H9 (cell line): ENCODE results near the gene KLK10. TPM values are rescaled to one million over a fixed set of nuclear protein-coding genes. Genes with fewer than 3 reads are reported as not detected.

Experiments used
- DNase-seq: peaks from one replicate; pipeline ENCODE4 v3.0.0-alpha.2; 2017
- H2AFZ ChIP-seq: one replicate; pipeline ENCODE4 v1.6.1; 2013; ENCODE audit warnings: mild to moderate bottlenecking, low read length, control low read depth, moderate library complexity
- H2AK5ac ChIP-seq: 2 replicates; pipeline ENCODE4 v1.6.1; 2013; ENCODE audit warnings: low read length, control low read depth, mixed read lengths; ENCODE audit not compliant: insufficient read length
- H2BK120ac ChIP-seq: one replicate; pipeline ENCODE4 v1.6.1; 2013; ENCODE audit warnings: low read depth, mild to moderate bottlenecking, low read length, control low read depth, inconsistent platforms; ENCODE audit not compliant: poor library complexity, severe bottlenecking
- H2BK12ac ChIP-seq: 2 replicates; pipeline ENCODE4 v1.6.1; 2013; ENCODE audit warnings: low read length, control low read depth, mixed read lengths, low read depth; ENCODE audit not compliant: insufficient read length
- H2BK15ac ChIP-seq: 2 replicates; pipeline ENCODE4 v1.6.1; 2013; ENCODE audit warnings: low read depth, low read length, control low read depth
- H2BK20ac ChIP-seq: one replicate; pipeline ENCODE4 v1.6.1; 2013; ENCODE audit warnings: low read depth, mild to moderate bottlenecking, low read length, control low read depth, inconsistent platforms; ENCODE audit not compliant: poor library complexity, severe bottlenecking
- H2BK5ac ChIP-seq: 2 replicates; pipeline ENCODE4 v1.6.1; 2013; ENCODE audit warnings: low read length, control low read depth, mixed read lengths; ENCODE audit not compliant: insufficient read length
- H3K14ac ChIP-seq: 2 replicates; pipeline ENCODE4 v1.6.1; 2013; ENCODE audit warnings: low read length, control low read depth; ENCODE audit not compliant: insufficient read depth
- H3K18ac ChIP-seq: 2 replicates; pipeline ENCODE4 v1.6.1; 2013; ENCODE audit warnings: low read depth, mild to moderate bottlenecking, mixed read lengths, low read length, control low read depth; ENCODE audit not compliant: insufficient read length
- H3K23ac ChIP-seq: 2 replicates; pipeline ENCODE4 v1.6.1; 2013; ENCODE audit warnings: low read length, control low read depth, mixed read lengths, low read depth; ENCODE audit not compliant: insufficient read length
- H3K23me2 ChIP-seq: 2 replicates; pipeline ENCODE4 v1.6.1; 2013; ENCODE audit warnings: low read depth, mild to moderate bottlenecking, mixed read lengths, low read length, control low read depth; ENCODE audit not compliant: insufficient read length, poor library complexity, severe bottlenecking
- H3K27ac ChIP-seq: 2 replicates; pipeline ENCODE4 v1.5.1; 2013; ENCODE audit warnings: low read length, control low read depth, mixed read lengths, low read depth; ENCODE audit not compliant: insufficient read length
- H3K27me3 ChIP-seq: 2 replicates; pipeline ENCODE4 v1.6.1; 2013; ENCODE audit warnings: low read length, control low read depth, inconsistent platforms; ENCODE audit not compliant: insufficient read depth
- H3K4ac ChIP-seq: 2 replicates; pipeline ENCODE4 v1.6.1; 2013; ENCODE audit warnings: low read depth, mild to moderate bottlenecking, control low read depth, inconsistent platforms, low read length, moderate library complexity
- H3K4me1 ChIP-seq: 2 replicates; pipeline ENCODE4 v1.6.1; 2013; ENCODE audit warnings: low read length, control low read depth, inconsistent platforms; ENCODE audit not compliant: insufficient read depth
- H3K4me2 ChIP-seq: 2 replicates; pipeline ENCODE4 v1.6.1; 2013; ENCODE audit warnings: low read length, control low read depth, mixed read lengths; ENCODE audit not compliant: insufficient read length, insufficient read depth
- H3K56ac ChIP-seq: 2 replicates; pipeline ENCODE4 v1.6.1; 2013; ENCODE audit warnings: low read depth, mild to moderate bottlenecking, mixed read lengths, low read length, control low read depth; ENCODE audit not compliant: insufficient read length
- H3K79me1 ChIP-seq: 2 replicates; pipeline ENCODE4 v1.6.1; 2013; ENCODE audit warnings: low read depth, mild to moderate bottlenecking, moderate library complexity, low read length, control low read depth, inconsistent platforms; ENCODE audit not compliant: insufficient read depth, poor library complexity, severe bottlenecking
- H3K79me2 ChIP-seq: 2 replicates; pipeline ENCODE4 v1.6.1; 2013; ENCODE audit warnings: low read length, control low read depth, inconsistent platforms; ENCODE audit not compliant: insufficient read depth
- H3K9ac ChIP-seq: 2 replicates; pipeline ENCODE4 v1.6.1; 2013; ENCODE audit warnings: low read length, control low read depth, mixed read lengths; ENCODE audit not compliant: insufficient read length; ENCODE audit errors: extremely low read depth
- H3K9me3 ChIP-seq: one replicate; pipeline ENCODE4 v1.6.1; 2013; ENCODE audit warnings: low read depth, low read length, inconsistent platforms; ENCODE audit not compliant: control insufficient read depth
- H3T11ph ChIP-seq: one replicate; pipeline ENCODE4 v1.6.1; 2013; ENCODE audit warnings: mild to moderate bottlenecking, low read length, control low read depth, inconsistent platforms
- H4K20me1 ChIP-seq: one replicate; pipeline ENCODE4 v1.6.1; 2013; ENCODE audit not compliant: control insufficient read depth, insufficient read length, insufficient read depth
- H4K5ac ChIP-seq: 2 replicates; pipeline ENCODE4 v1.6.1; 2013; ENCODE audit warnings: low read depth, mild to moderate bottlenecking, mixed read lengths, low read length, control low read depth; ENCODE audit not compliant: insufficient read length
- H4K8ac ChIP-seq: replicated peaks from 2 replicates; pipeline ENCODE4 v1.6.1; 2013; ENCODE audit warnings: low read length, control low read depth, mixed read lengths, low read depth; ENCODE audit not compliant: insufficient read length
- H4K91ac ChIP-seq: 2 replicates; pipeline ENCODE4 v1.6.1; 2013; ENCODE audit warnings: low read depth, mild to moderate bottlenecking, moderate library complexity, mixed read lengths, low read length, control low read depth; ENCODE audit not compliant: insufficient read length
- H3K27ac Mint-ChIP-seq, 3 experiments: 2 replicates in 2 of 3; 3 replicates in 1 of 3; pipeline ENCODE4 v1.8.0; 2020 to 2021; ENCODE audit warnings: mixed read lengths in 3 of 3, mild to moderate bottlenecking in 1 of 3, moderate library complexity in 1 of 3
- H3K27me3 Mint-ChIP-seq: 2 replicates; pipeline ENCODE4 v1.8.0; 2021; ENCODE audit warnings: low read depth, mild to moderate bottlenecking, moderate library complexity, mixed read lengths
- H3K36me3 Mint-ChIP-seq, 3 experiments: 2 replicates in 2 of 3; 3 replicates in 1 of 3; pipeline ENCODE4 v1.8.0; 2020 to 2021; ENCODE audit warnings: low read depth in 3 of 3, mixed read lengths in 3 of 3; ENCODE audit not compliant: insufficient read depth in 1 of 3
- H3K4me1 Mint-ChIP-seq, 2 experiments: 2 replicates each; pipeline ENCODE4 v1.8.0; 2020; ENCODE audit warnings: mixed read lengths in 2 of 2
- H3K4me3 Mint-ChIP-seq, 2 experiments: 2 replicates in 1 of 2; 3 replicates in 1 of 2; pipeline ENCODE4 v1.8.0; 2020 to 2021; ENCODE audit warnings: mild to moderate bottlenecking in 2 of 2, mixed read lengths in 2 of 2, moderate library complexity in 1 of 2
- H3K9me3 Mint-ChIP-seq, 2 experiments: 2 replicates in 1 of 2; 3 replicates in 1 of 2; pipeline ENCODE4 v1.8.0; 2020; ENCODE audit warnings: mild to moderate bottlenecking in 2 of 2, mixed read lengths in 2 of 2, moderate library complexity in 1 of 2
- CTCF ChIP-seq: fragments of 200-600 bp; sonication (generic); conservative IDR thresholded peaks from 3 replicates; pipeline ENCODE4 v1.8.0; 2021; ENCODE audit warnings: antibody characterized with exemption, mild to moderate bottlenecking
- WGBS: extraction: QIAGEN DNeasy Blood & Tissue Kit; methylation state at CpG from one replicate; pipeline ENCODE4 v1.1.7; 2013; ENCODE audit warnings: missing lambda C conversion rate, low lambda C conversion rate, mixed read lengths; ENCODE audit not compliant: insufficient read length; ENCODE audit errors: extremely low coverage; 5-methylcytosine and 5-hydroxymethylcytosine counted together
- total RNA-seq: library from RNA; stranded (reverse); gene quantifications from 2 replicates; pipeline ENCODE4 v1.2.1, GENCODE V29; 2021

Gene KLK10
- total RNA-seq, 1 experiment from 2014 or later = 1.3 TPM

GRCh38 chr19:51022526-51022925 lies 3.0 kb upstream of the KLK10 start:
- no peak for DNase-seq
- H3K56ac ChIP-seq = no peak overlapping the region
- no peak overlapping the region for H3K27ac Mint-ChIP-seq
- H2BK20ac ChIP-seq = no peak overlapping the region
- no peak overlapping the region for H3K4me3 Mint-ChIP-seq
- no peak overlapping the region for H2BK15ac ChIP-seq
- peaks cover 0 to 2% (median 0%) of the 10 kb centered on the region in 3 experiments; a peak in 1 of 7 replicates for H3K36me3 Mint-ChIP-seq
- H3K9ac ChIP-seq = no peak overlapping the region
- H3K14ac ChIP-seq = no peak overlapping the region
- no peaks in the 10 kb centered on the region for H3K9me3 ChIP-seq
- H3K4me2 ChIP-seq = no peak overlapping the region
- H3K27me3 Mint-ChIP-seq = peaks cover 40% of the 10 kb centered on the region
- H3K4ac ChIP-seq = no peak overlapping the region
- H3K23ac ChIP-seq = no peak overlapping the region
- H3K79me1 ChIP-seq = no peaks in the 10 kb centered on the region
- no CpG with 5 or more reads among the region's 14 CpGs for WGBS
- H2BK12ac ChIP-seq = no peak overlapping the region
- no peak overlapping the region for H2BK5ac ChIP-seq
- H4K91ac ChIP-seq = no peak overlapping the region
- H3K4me1 Mint-ChIP-seq = peaks cover 32 to 53% of the 10 kb centered on the region in 2 experiments
- H3T11ph ChIP-seq = no peak overlapping the region
- no peaks in the 10 kb centered on the region for H3K79me2 ChIP-seq
- no peak overlapping the region for H4K5ac ChIP-seq
- no peak for TF ChIP-seq CTCF
- peaks cover 0 to 7% of the 10 kb centered on the region in 2 experiments; a peak in 3 of 5 replicates for H3K9me3 Mint-ChIP-seq
- no peaks in the 10 kb centered on the region for H4K20me1 ChIP-seq
- peaks cover 8% of the 10 kb centered on the region for H3K23me2 ChIP-seq
- H3K27ac ChIP-seq = no peak overlapping the region
- H3K27me3 ChIP-seq = no peaks in the 10 kb centered on the region
- no peak overlapping the region for H2BK120ac ChIP-seq
- H4K8ac ChIP-seq = no peak overlapping the region
- no peak overlapping the region for H3K18ac ChIP-seq
- no peaks in the 10 kb centered on the region for H3K4me1 ChIP-seq
- H2AK5ac ChIP-seq = no peak overlapping the region
- no peak overlapping the region for H2AFZ ChIP-seq
